Smooth muscle cell (in vitro differentiated cells): ENCODE data around the gene ANAPC1. TPM values are rescaled to one million over a fixed set of nuclear protein-coding genes. Genes with fewer than 3 reads are reported as not detected.
A peak's percentile ranks its signal among the peaks of the same experiment; 100 is the strongest.
"Not testable (repeated sequence)": the region's sequence is repeated elsewhere in the genome, so short reads cannot be mapped to it uniquely, and the experiment has no call there.

Experiments
- DNase-seq: peaks from one replicate; lab custom pipeline; 2025; ENCODE audit not compliant: unreplicated experiment; lab: John Stamatoyannopoulos, UW
- H2AFZ ChIP-seq: fragments of 200-600 bp; sonication (generic); 2 replicates; pipeline ENCODE4 v1.6.0; 2016; ENCODE audit warnings: antibody characterized with exemption, low read depth, mild to moderate bottlenecking
- H3F3A ChIP-seq: fragments of 200-600 bp; sonication (generic); 2 replicates; pipeline ENCODE4 v1.6.0; 2017; ENCODE audit warnings: antibody characterized with exemption, low read depth
- H3K27ac ChIP-seq: fragments of 200-600 bp; sonication (generic); 2 replicates; pipeline ENCODE4 v1.5.1; 2016; ENCODE audit warnings: low read depth, mild to moderate bottlenecking
- H3K27me3 ChIP-seq: fragments of 200-600 bp; sonication (generic); 2 replicates; pipeline ENCODE4 v1.6.1; 2016; ENCODE audit warnings: low read depth, mild to moderate bottlenecking
- H3K36me3 ChIP-seq: fragments of 200-600 bp; sonication (generic); 2 replicates; pipeline ENCODE4 v1.5.1; 2016; ENCODE audit warnings: low read depth
- H3K4me1 ChIP-seq: fragments of 200-600 bp; sonication (generic); 2 replicates; pipeline ENCODE4 v1.5.1; 2016; ENCODE audit warnings: low read depth
- H3K4me2 ChIP-seq: fragments of 200-600 bp; sonication (generic); 2 replicates; pipeline ENCODE4 v1.6.0; 2016; ENCODE audit warnings: mild to moderate bottlenecking
- H3K4me3 ChIP-seq: fragments of 200-600 bp; sonication (generic); 2 replicates; pipeline ENCODE4 v1.5.1; 2016; ENCODE audit warnings: mild to moderate bottlenecking
- H3K79me2 ChIP-seq: fragments of 200-600 bp; sonication (generic); 2 replicates; pipeline ENCODE4 v1.6.0; 2016; ENCODE audit warnings: low read depth, mild to moderate bottlenecking
- H3K9ac ChIP-seq: fragments of 200-600 bp; sonication (generic); 2 replicates; pipeline ENCODE4 v1.6.0; 2016; ENCODE audit warnings: low read depth
- H3K9me3 ChIP-seq: fragments of 200-600 bp; sonication (generic); replicated peaks from 2 replicates; pipeline ENCODE4 v1.5.1; 2016; ENCODE audit warnings: low read depth
- H4K20me1 ChIP-seq: fragments of 200-600 bp; sonication (generic); 2 replicates; pipeline ENCODE4 v1.6.0; 2016; ENCODE audit warnings: low read depth
- CTCF ChIP-seq: fragments of 200-600 bp; sonication (generic); IDR thresholded peaks from 2 replicates; pipeline ENCODE4 v1.5.1; 2017; ENCODE audit warnings: borderline replicate concordance, mild to moderate bottlenecking, antibody characterized with exemption; ENCODE audit not compliant: insufficient read depth, poor library complexity, severe bottlenecking
- WGBS: methylation state at CpG from one replicate; pipeline ENCODE4 v1.1.7; 2016; ENCODE audit warnings: low lambda C conversion rate; 5-methylcytosine and 5-hydroxymethylcytosine counted together
- polyA plus RNA-seq: library from polyadenylated mRNA; unstranded; fragments of >200 nt; fragmentation: Nextera tagmentation; extraction: Ambion mirVana; gene quantifications from 2 replicates; pipeline ENCODE4 v1.2.1, GENCODE V29; 2016
- total RNA-seq: library from RNA; depleted of rRNA; stranded (reverse); fragments of >200 nt; gene quantifications from 2 replicates; pipeline ENCODE4 v1.2.3, GENCODE V29; 2014

Gene ANAPC1
- total and polyA plus RNA-seq, 2 experiments from 2014 or later = 8.4 to 39.7 TPM

- Histone ChIP-seq H3F3A (no peaks in the 10 kb centered on the region), H3K4me3 (no peak overlapping the region), H3K27ac (peak overlapping the region; percentile 46), H3K36me3 (no peaks in the 10 kb centered on the region), H4K20me1 (no peaks in the 10 kb centered on the region), H3K4me2 (peak overlapping the region; percentile 66), H3K9ac (no peak overlapping the region), H3K9me3 (no peaks in the 10 kb centered on the region), H2AFZ (no peak overlapping the region), H3K27me3 (no peaks in the 10 kb centered on the region), H3K79me2 (peaks cover 52% of the 10 kb centered on the region), H3K4me1 (peaks cover 36% of the 10 kb centered on the region)
- TF ChIP-seq CTCF = no peak
- DNase-seq = no peak
- 10% methylated on average over 3 of the region's 3 CpGs for WGBS
These were observed 25.1 kb upstream of the ANAPC1 start for GRCh38 chr2:111909079-111909478.

GRCh38 chr2:111908578-111908977 lies 24.6 kb upstream of the ANAPC1 start:
- Histone ChIP-seq H3K9ac (no peak overlapping the region), H3K4me3 (no peak overlapping the region), H3K36me3 (no peaks in the 10 kb centered on the region), H3F3A (no peaks in the 10 kb centered on the region), H2AFZ (no peak overlapping the region), H3K9me3 (no peaks in the 10 kb centered on the region), H3K4me2 (peak overlapping the region; percentile 66), H3K27me3 (no peaks in the 10 kb centered on the region), H3K79me2 (peaks cover 52% of the 10 kb centered on the region), H4K20me1 (no peaks in the 10 kb centered on the region), H3K27ac (peak overlapping the region; percentile 46), H3K4me1 (peaks cover 39% of the 10 kb centered on the region)
- TF ChIP-seq CTCF = no peak
- WGBS = 74% methylated on average over 1 of the region's 1 CpG
- DNase-seq = no peak

GRCh38 chr2:111905990-111906735 lies 22.2 kb upstream of the ANAPC1 start:
- Histone ChIP-seq H3K27me3 (no peaks in the 10 kb centered on the region), H3K36me3 (no peaks in the 10 kb centered on the region), H2AFZ (no peak overlapping the region), H3K9ac (peak overlapping the region; percentile 5), H3F3A (no peaks in the 10 kb centered on the region), H3K79me2 (peaks cover 55% of the 10 kb centered on the region), H3K4me3 (peak overlapping the region; percentile 10), H3K4me2 (peak overlapping the region; percentile 69), H4K20me1 (no peaks in the 10 kb centered on the region), H3K27ac (peak overlapping the region; percentile 45), H3K9me3 (no peaks in the 10 kb centered on the region), H3K4me1 (peaks cover 39% of the 10 kb centered on the region)
- TF ChIP-seq CTCF = no peak
- WGBS = 7% methylated on average over 4 of the region's 4 CpGs
- no peak for DNase-seq

GRCh38 chr2:111905475-111905869 lies 21.5 kb upstream of the ANAPC1 start:
- not testable (repeated sequence) for H4K20me1 ChIP-seq, DNase-seq, H3K4me3 ChIP-seq, H3K27me3 ChIP-seq, H3F3A ChIP-seq, H3K36me3 ChIP-seq, H2AFZ ChIP-seq, H3K9me3 ChIP-seq
- 90% methylated on average over 9 of the region's 9 CpGs for WGBS
- Histone ChIP-seq H3K27ac (peak overlapping the region; percentile 45), H3K4me1 (peaks cover 42% of the 10 kb centered on the region), H3K4me2 (peak overlapping the region; percentile 69), H3K79me2 (peaks cover 52% of the 10 kb centered on the region), H3K9ac (peak overlapping the region; percentile 5)
